HG03460 (cell line): Measurements from ENCODE around the gene B3GALT5.

Experiments
- ATAC-seq: cut with Tn5 transposase; IDR thresholded peaks from one replicate; pipeline ENCODE4 v1.9.1; 2021; ENCODE audit not compliant: unreplicated experiment

B3GALT5 gene

DNA sequence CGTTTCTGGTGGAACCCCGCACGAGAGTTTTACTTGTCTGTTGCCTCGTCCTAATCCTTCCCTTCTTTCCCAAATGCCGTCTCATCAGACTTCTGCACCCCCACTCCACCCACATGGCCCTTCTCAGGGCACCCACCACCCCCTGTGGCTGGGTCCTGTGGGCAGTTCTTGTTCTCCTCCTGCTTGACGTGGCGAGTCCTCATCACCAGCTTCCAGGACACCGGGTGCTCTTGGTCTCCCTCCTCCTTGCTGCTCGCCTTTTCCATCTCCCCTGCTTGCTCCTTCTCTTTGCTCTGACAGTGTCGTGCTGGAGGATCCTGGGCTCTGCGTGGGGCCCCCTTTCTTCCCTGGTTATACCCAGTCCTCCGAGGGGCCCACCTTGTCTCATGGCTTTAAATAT, 51.8 kb downstream of the B3GALT5 start:
- no peak for ATAC-seq

DNA sequence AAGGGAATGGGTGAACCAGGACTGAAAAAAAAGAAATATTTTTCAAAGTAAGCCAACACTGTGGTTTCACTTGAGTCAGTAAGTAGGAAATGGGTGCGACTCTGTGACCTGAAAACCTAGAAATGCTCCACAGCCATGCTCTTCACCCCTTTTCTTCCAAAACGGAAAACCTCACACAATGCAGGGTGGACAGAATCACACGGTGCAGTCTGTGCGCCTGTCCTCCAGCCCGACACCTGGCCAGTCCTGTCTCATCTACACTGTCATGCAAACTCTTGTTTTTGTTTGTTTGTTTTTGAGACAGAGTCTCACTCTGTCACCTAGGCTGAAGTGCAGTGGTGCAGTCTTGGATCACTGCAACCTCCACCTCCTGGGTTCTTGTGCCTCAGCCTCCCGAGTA, 53.3 kb downstream of the B3GALT5 start:
- no peak for ATAC-seq

DNA sequence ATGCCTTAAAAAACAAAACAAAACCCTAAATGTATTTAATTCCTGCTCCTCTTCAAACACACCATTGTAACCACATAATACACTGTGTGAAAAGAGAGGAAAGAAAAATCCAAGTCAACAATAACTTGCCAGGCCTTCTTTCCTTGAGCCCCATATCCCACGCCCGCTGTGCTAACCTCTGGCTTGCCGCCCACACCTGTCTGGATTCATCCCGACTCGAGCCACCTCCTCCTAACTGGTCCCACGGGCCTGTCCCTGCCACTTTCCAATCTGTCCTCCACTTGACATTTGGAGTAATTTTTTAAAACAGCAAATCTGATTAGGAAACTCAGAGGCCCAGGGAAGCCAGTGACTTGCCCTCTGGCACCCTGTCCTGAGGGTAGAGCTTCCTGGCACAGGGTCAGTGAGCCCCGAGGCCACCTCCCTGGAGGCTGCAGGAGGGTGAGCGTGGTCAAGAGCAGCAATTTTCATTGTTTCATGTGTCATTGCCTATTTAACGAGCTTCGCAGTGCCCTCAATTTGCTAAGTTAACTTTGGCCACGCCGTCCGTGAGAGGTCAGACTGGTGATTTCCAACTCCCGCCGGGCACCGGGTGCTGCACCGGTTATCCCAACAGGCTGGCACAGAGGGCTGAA, 54.1 kb downstream of the B3GALT5 start:
- no peak for ATAC-seq

DNA sequence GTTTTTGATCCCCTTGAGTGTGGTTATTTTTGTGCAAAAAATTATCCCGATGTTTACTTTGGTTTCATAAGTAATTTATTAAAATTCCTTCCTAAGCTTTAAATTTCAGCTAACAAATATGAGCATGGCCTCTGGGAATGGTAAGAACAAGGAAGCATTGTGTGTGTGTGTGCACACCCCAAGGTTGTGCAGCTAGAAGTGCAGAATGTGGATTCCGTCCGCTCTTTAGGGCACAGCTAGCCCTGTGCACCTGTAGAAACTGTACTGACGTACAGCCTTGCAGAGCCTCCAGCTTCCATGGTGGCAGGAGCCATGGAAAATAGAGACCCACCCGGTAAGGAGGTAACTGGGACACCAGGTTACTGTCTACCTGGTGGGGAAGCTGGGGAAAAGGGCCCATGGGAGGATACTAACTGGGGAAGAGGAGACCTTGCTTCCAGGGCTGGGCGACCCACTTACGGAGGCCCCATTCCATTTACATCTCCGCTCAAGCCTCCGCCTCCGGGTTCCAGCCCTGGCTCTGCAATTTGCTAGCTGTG, 54.7 kb downstream of the B3GALT5 start:
- no peak for ATAC-seq

DNA sequence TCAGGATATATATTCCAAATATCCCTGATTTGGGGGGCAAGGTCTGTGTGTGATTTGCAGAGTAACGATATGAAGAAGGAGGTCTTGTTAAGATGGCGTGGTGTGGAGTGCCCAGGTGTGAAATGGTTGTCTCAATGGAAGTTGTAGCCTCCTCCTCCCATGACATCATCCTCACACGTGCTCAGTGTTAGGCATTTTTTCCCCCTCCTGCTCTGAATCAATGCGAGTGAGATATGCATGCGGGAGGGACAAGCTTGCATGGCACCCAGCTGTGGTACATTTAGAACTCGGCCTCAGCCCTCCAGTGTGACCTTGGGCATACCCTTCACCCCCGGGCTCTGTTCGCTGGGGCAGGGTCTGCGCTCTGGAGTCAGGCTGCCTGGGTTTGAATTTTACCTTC, 55.6 kb downstream of the B3GALT5 start:
- no peak for ATAC-seq

DNA sequence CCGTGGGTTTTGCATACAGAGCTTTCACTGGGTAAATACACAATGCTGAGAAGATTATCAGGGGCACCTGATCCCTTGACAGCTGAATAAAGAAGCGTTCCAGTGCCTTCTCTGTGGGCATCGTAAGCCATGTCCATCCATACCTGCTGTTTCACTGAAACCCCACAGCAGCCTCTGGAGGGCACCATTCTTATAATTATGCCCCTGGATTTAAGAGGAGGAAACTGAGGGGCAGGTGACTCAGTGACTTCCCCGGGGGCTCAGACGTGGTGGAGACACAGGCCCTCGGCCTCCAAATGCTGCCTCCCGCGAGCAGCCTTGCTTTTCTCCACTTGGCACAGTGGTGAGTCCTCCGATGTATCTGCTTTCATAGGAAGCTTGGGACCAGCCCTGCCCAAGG, 56.7 kb downstream of the B3GALT5 start:
- no peak for ATAC-seq

DNA sequence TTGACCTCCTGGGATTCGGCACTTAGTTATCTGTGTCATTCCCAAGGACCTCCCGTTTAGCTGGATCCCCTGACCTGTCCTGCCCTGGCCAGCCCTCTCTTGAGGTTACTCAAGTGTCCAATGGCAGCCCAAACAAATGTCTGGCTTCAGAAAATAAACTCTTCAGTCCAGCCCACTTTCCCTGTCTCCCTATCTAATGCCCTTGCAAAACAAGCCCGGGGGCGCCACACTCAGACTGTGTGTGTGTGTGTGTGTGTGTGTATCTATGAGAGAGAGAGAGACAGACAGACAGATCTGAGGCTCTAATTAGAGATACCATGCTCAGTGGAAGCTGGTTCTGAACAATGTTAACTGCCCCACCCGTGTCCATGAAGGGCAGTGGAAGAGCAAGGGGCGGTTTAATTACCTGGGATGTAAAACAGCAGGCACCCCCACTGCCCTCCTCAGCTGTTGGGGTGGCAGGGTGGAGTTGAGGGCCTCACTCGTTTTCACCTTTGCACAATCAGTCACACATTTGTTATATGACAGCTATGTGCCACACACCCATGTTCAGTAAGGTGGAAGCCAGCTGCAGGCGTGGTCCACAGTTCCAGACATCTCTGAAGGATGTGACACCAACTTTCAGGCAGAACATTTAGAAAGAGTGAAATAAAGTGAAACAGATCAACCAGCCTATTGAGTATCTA, 57.4 kb downstream of the B3GALT5 start:
- ATAC-seq: no peak

DNA sequence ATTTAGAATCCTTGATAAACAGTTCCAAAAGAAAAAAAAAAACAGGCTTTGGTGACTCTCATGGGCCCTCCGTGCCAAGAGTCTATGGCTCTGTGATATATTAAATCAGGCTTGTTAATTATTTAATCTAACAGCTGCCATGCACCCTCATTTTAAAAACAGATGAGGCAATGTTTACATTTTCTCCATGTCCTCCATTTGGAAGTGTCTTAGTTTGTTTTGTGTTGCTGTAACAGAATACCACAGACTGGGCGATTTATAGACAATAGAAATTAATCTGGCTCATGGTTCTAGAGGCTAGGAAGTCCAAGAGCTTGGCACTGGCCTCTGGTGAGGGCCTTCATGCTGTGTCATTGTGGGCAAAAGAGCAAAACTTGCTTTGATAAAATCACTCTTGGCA, 58.0 kb downstream of the B3GALT5 start:
- ATAC-seq: no peak

DNA sequence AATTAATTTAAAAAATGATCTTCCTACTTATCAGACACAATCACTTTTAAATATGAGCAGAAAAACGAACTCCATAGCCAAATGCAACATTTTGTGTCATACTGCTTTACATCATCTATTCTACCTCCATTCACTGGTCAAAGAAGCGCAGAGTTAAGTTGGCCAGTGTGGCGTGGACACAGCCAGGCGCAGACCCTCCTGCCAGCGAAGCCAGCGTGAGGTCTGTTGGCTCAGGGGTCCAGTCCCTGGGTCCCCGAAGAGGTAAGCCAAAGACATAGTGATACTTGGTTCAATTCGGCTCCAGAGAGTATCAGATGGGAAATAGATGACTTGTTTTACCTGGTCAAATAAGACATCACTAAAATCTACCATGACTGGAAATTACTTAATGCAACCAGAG, 59.2 kb downstream of the B3GALT5 start:
- ATAC-seq: no peak

DNA sequence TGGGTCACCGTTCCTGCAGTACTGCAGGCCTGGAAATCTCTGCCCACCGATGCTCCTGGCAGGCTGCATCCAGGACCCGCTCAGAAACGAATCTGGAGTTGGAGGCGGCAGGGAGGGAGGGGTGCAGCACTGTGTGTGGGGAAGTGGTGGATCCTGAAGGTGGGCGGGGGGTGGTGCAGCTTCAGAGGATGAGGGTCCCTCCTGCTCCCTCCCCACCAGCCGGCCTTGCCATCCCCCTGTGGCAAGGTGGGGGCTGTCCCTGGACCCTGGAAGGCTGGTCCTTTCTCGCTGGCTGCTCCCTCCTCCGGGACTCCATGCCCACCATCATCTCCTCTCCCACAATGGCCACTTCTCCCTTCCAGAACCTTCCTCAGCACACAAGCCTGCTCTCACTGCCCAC, 60.4 kb downstream of the B3GALT5 start:
- ATAC-seq: no peak

DNA sequence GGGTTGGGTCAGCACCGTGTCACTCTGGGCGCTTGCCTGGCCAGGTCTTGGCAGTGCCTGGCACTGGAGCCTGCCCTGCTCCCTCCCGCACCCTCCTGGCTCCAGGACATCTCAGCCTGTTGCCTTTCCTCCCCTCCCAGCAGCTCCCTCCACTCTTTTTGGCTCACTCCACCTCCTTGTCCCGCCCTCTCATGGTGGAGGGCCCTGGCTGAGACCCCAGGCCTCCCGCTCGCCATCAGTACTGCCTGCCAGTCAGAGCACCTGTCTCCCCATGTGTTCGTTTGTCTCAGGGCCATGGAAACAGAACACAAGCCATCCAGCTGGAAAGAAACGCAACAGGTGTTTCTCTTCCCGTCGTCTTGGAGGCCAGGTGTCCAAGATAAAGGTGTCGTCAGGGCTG, 61.0 kb downstream of the B3GALT5 start:
- ATAC-seq: no peak

DNA sequence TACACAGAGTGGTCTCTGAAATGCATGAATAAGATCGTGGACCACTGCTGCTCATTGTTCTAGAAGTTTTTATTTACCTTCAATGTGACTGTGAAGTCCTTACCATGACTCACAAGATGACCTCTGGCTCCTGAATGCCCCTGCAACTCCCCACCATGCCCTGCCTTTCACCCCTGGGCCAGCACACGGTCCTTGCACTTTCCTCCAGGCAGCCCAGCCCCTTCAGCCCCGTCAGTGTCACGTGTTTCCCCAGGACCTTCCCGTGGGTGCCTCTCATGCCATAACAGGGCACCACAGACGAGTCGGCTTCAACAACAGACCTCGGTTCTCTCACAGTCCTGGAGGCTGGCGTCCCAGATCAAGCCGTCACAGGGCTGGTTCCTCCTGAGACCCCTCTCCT, 62.1 kb downstream of the B3GALT5 start:
- no peak for ATAC-seq

DNA sequence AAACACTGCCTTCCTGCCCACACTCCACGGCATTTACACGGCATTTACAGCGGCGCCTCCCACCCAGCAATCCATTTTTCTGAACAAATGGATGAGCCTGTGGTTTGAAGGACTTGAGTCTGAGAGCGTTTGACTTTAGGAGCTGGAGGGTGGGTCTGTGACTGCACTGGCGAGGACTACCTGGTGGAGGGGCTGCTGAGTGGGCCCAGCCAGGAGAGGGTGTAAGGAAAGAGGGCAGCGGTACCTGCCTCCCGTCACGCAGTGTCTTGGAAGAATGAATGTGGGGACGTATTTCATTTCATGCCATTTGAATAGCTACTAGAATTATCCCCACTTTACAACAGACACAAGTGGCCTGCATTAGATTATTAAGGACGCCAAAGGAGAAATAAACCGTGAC, 62.9 kb downstream of the B3GALT5 start:
- no peak for ATAC-seq

DNA sequence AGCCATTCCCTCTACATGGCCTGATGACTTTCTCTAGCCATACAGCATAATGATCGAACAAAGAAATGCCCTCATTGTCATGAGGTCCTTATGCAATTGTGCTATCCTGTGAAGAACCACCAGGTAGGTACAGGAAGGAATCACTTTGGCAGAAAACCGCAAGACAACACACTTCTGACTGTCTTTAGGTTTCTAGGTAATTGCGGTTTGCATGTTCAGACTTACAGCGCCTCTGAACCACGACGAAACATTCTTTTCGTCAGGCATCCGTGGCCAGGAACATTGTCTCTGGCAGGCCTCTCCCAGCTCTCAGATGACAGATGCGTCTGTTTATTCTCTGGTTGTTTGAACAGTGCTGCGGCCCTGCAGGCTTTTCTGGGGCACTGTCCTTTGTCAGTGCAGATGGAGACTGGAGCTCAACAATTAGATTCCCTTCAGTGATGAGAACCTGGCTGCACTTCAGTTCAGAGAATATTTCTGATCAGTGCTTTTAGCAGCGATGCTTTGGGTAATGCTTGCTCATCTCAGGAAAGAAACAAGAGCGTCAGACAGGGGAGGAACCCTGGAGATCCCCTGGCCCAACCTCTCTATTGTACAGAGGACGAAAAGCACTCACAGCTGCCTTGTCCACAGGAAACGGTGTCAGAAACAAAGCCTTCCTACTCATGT, 63.4 kb downstream of the B3GALT5 start:
- no peak for ATAC-seq

DNA sequence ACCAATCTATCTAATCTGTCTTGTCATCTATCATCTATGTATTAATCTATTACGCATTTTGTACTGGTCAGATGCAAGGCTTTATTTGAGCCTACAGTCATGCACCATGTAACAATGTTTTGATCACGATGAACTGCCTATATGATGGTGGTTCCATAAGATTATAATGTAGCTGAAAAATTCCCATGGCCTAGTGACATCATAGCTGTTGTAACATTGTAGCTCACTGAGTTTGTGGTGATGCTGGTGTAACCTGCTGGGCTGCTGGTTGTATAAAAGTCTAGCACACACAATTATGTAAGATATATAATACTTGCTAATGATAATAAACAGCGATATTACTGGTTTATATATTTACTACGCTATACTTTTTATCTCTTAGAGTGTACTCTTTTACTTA, 67.5 kb downstream of the B3GALT5 start:
- no peak for ATAC-seq

DNA sequence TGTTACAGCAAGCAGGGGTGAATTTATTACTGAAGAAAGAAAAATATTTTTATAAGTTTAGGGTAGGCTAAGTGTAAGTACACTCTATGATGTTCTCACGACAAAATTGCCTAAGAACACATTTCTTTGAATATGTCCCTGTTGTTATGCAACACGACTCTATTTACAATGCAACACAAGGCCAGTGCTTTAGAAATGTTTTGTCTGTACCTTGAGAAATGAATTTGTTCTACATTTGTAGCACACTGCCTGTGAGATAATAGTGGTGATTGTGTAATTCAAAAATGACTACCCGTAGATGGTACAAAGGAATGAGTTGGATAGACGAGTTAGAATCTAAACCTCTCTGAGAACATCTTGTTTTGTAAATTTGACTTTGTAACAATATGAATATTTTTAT, 68.5 kb downstream of the B3GALT5 start:
- no peak for ATAC-seq

DNA sequence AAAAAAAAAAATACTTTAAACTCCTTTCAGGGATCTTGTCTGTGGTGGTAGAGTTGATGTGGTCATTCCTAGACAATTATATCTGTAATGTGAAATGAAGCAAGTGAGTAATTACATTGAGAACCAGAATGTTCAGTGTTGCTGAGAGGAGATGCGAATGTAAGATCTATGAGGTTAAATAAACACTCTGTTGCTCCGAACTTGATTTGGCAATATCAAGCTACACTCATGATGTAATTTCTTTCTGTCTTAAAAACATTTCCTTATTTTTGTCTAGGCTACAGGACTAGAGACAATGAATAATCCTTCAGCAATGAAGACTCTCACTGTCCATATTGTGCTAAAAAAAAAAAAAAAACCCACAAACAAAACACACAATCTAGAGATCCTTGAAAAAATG, 69.1 kb downstream of the B3GALT5 start:
- no peak for ATAC-seq

DNA sequence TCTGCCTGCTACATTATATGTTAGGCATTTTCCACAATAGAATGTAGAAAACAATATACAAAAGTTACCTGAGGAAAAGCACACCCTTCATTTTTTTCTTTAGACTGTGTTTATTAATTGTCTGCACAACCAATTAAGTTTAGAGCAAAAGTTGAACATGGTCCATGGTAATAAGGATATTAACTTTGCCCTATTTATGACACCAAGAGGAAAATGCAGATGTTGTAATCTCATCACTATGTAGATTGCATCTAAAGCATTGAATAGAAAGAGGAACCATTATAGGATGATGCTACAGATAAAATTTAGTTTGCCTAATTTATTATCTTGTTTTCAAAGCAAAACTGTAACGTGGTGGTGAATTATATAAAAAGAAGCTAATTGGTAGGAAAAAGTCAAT, 72.5 kb downstream of the B3GALT5 start:
- no peak for ATAC-seq

DNA sequence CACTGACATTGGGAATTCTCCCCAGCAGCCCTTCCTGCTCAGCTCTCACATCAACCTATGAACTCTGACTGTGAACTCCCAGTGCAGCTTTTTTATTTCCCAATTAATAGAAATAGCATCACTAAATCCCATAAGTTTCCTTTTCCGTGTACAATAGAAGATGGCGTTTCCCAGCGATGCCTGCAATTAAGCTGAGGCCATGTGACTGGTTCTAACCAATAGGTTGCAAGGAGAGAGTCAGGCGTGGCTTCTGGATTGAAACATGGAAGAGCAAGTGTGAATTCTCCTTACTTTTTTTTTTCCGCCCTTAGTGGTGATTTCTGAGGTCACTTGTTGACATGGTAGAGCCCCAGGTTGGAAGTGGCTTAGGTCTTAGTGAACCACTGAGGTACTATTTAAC, 73.3 kb downstream of the B3GALT5 start:
- no peak for ATAC-seq

DNA sequence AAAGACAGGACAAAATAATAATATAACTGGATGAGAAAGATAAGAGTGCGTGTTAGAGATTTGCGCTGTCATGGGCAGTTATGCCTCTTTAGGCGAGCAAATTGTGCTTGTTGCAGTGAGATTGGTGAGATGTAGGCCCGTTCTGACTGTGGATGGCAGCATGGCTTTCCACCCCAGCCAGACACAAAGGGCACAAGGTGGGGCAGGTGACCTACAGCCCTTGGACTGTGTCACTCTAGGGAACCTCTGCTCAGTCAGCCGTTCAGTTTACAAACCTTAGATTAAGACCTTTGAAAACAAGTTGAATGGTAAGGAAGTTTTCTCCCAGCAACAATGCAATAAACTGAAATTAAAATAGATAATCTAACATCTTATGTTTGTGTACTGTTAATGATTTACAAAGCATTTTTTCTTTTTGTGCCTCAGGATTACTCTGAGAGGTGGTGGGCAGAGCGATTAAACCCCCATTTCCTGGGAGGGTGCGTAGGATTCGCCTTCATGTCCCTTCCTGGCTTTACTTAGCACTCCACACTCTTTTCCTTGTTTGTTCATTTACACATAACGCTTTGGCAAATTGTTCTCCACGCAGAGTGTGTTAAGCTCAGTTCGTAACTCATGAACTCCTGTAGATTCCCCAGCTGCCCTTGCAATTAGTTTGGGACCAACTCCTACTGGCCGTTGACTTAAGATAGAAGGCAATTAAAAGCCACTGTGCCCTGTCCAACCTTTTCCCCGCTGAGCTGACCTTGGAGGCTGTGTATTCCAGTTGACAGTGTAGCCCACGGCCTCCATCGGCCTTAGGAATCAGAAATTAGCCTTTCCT, 74.1 kb downstream of the B3GALT5 start:
- no peak for ATAC-seq

DNA sequence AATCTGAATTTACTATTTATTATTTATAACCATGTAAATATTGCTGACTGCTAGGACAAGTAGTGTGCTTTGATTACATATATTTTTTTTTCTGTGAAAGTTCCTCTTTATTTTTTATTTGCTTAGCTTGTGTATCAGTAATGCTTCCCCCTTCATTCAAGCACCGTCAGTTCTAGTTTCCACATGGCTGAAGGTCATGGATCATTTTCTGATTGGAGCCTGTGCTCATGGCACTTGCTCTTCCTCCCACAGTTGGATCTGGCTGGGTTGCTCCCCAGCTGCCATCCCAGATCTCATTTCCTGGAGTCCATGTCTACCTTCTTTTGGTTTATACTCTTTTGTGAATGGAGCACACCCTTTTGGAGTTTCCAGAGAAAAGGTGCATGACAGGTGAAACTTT, 75.3 kb downstream of the B3GALT5 start:
- ATAC-seq: no peak
